Aorta (tissue), 5 donors: Measurements from ENCODE around the gene VAMP3. TPM values are rescaled to one million over a fixed set of nuclear protein-coding genes. Genes with fewer than 3 reads are reported as not detected.
A peak's percentile ranks its signal among the peaks of the same experiment; 100 is the strongest.

Experiments
- ATAC-seq: fragments of 200-7000 bp; cut with Tn5 transposase; one replicate; pipeline ENCODE4 v1.9.1; 2022; ENCODE audit warnings: moderate library complexity; ENCODE audit not compliant: low FRiP score
- DNase-seq, 2 donors: peaks; one replicate each; pipeline ENCODE4 v3.0.0-alpha.2; 2020
- H3K27ac ChIP-seq, 2 donors: one replicate each; pipeline ENCODE4 v1.5.1; 2013; ENCODE audit warnings: low read length in 2 of 2, mild to moderate bottlenecking in 2 of 2, moderate library complexity in 2 of 2, control low read depth in 1 of 2, inconsistent platforms in 1 of 2, low read depth in 1 of 2
- H3K27me3 ChIP-seq, 2 donors: one replicate each; pipeline ENCODE4 v1.6.1; 2013; ENCODE audit warnings: control low read depth in 1 of 2, low read length in 1 of 2, mild to moderate bottlenecking in 1 of 2, moderate library complexity in 1 of 2; ENCODE audit not compliant: insufficient read depth in 2 of 2, control insufficient read depth in 1 of 2
- H3K36me3 ChIP-seq, 2 donors: one replicate each; pipeline ENCODE4 v1.6.1; 2013; ENCODE audit warnings: control low read depth in 1 of 2, low read length in 1 of 2, mild to moderate bottlenecking in 1 of 2; ENCODE audit not compliant: insufficient read depth in 2 of 2, control insufficient read depth in 1 of 2
- H3K4me1 ChIP-seq, 2 donors: one replicate each; pipeline ENCODE4 v1.6.1; 2013; ENCODE audit warnings: low read length in 2 of 2, control low read depth in 1 of 2, mild to moderate bottlenecking in 1 of 2, moderate library complexity in 1 of 2; ENCODE audit not compliant: insufficient read depth in 2 of 2, control insufficient read depth in 1 of 2
- H3K4me3 ChIP-seq, 2 donors: one replicate each; pipeline ENCODE4 v1.5.1; 2013; ENCODE audit warnings: low read length in 2 of 2, control low read depth in 1 of 2, mild to moderate bottlenecking in 1 of 2
- H3K9me3 ChIP-seq: one replicate; pipeline ENCODE4 v1.6.1; 2013; ENCODE audit warnings: mild to moderate bottlenecking, low read length; ENCODE audit not compliant: control insufficient read depth
- WGBS, 2 donors: extraction: QIAGEN DNeasy Blood & Tissue Kit; methylation state at CpG; one replicate each; pipeline ENCODE4 v1.1.7; 2013; 5-methylcytosine and 5-hydroxymethylcytosine counted together
- intact Hi-C, 2 donors: fragments of 100-400 bp; cut with DNase I; formaldehyde crosslinking; loops; one replicate each; pipeline versions ENCODE4 v1.14.2 to v1.15.0; 2022
- polyA plus RNA-seq, 2 donors: library from polyadenylated mRNA; stranded (reverse); fragments of 200-250 nt; gene quantifications; one replicate each; pipeline ENCODE4 v1.2.3, GENCODE V29; 2013
- total RNA-seq, 2 donors: library from RNA; stranded (reverse); fragmentation: NEBNext Ultra II Directional; extraction: Animal tissue kit (Norgen Biotek cat#: 25700); gene quantifications; one replicate each; pipeline ENCODE4 v1.2.1, GENCODE V29; 2021
- donor health status: healthy with polysubstance abuse.
- donor health status: Bipolar disorder and iron deficiency.
- donor health status: DM: no; HTN: no; CAD: no.
- donor health status: DM: no; HTN: no; CAD: no.
- donor health status: DM: yes; HTN: yes; CAD: no.

VAMP3 gene
- total and polyA plus RNA-seq, 4 donors = 95.8 to 141 (median 109) TPM

GRCh38 chr1:7738044-7738443, 33.1 kb upstream of the VAMP3 start:
- WGBS, 2 donors = 92 to 93% methylated on average over 6 of the region's 6 CpGs
- H3K4me1 ChIP-seq = no peaks in the 10 kb centered on the region
- H3K4me3 ChIP-seq = no peak overlapping the region
- H3K27me3 ChIP-seq = no peaks in the 10 kb centered on the region
- H3K9me3 ChIP-seq = no peaks in the 10 kb centered on the region
- no peak overlapping the region for H3K27ac ChIP-seq
- ATAC-seq = no peak
- intact Hi-C loops = no loop called here
- H3K36me3 ChIP-seq = no peaks in the 10 kb centered on the region
- no peak for DNase-seq

GRCh38 chr1:7743346-7743745, 27.8 kb upstream of the VAMP3 start:
- ATAC-seq (no peak), DNase-seq (no peak)
- WGBS, 2 donors = 84 to 94% methylated on average over 6 of the region's 6 CpGs
- Histone ChIP-seq H3K27me3 (no peaks in the 10 kb centered on the region), H3K4me3 (no peak overlapping the region), H3K9me3 (no peaks in the 10 kb centered on the region), H3K36me3 (no peaks in the 10 kb centered on the region), H3K27ac (no peak overlapping the region), H3K4me1 (no peaks in the 10 kb centered on the region)
- intact Hi-C loops = no loop called here

GRCh38 chr1:7744882-7745281, 26.2 kb upstream of the VAMP3 start:
- Histone ChIP-seq H3K36me3 (no peaks in the 10 kb centered on the region), H3K9me3 (no peaks in the 10 kb centered on the region), H3K4me3 (no peak overlapping the region), H3K27ac (no peak overlapping the region), H3K27me3 (no peaks in the 10 kb centered on the region), H3K4me1 (no peaks in the 10 kb centered on the region)
- intact Hi-C loops = no loop called here
- 96 to 98% methylated on average over 9 of the region's 9 CpGs for WGBS, 2 donors
- no peak for ATAC-seq
- no peak for DNase-seq

- ATAC-seq = no peak
- 92 to 93% methylated on average over 10 of the region's 10 CpGs for WGBS, 2 donors
- intact Hi-C loops = no loop called here
Measured at GRCh38 chr1:7745783-7746182, 25.3 kb upstream of the VAMP3 start.

GRCh38 chr1:7747605-7748004, 23.5 kb upstream of the VAMP3 start:
- 94% methylated on average over 5 of the region's 5 CpGs for WGBS, 2 donors
- intact Hi-C loops = no loop called here
- Histone ChIP-seq H3K4me1 (no peaks in the 10 kb centered on the region), H3K27me3 (no peaks in the 10 kb centered on the region), H3K36me3 (no peaks in the 10 kb centered on the region), H3K4me3 (no peak overlapping the region), H3K9me3 (no peaks in the 10 kb centered on the region), H3K27ac (no peak overlapping the region)
- ATAC-seq = no peak
- no peak for DNase-seq

More at GRCh38 chr1:7745783-7746182, 25.3 kb upstream of the VAMP3 start:
- Histone ChIP-seq H3K9me3 (no peaks in the 10 kb centered on the region), H3K4me1 (no peaks in the 10 kb centered on the region), H3K27ac (no peak overlapping the region), H3K27me3 (no peaks in the 10 kb centered on the region), H3K4me3 (no peak overlapping the region), H3K36me3 (no peaks in the 10 kb centered on the region)
- no peak for DNase-seq

- no peak overlapping the region for H3K4me3 ChIP-seq
- no peaks in the 10 kb centered on the region for H3K27me3 ChIP-seq
- no peaks in the 10 kb centered on the region for H3K36me3 ChIP-seq
- intact Hi-C loops = no loop called here
- ATAC-seq (no peak), DNase-seq (no peak)
- H3K9me3 ChIP-seq = no peaks in the 10 kb centered on the region
- peaks cover 0 to 1% of the 10 kb centered on the region in 2 donors for H3K4me1 ChIP-seq
- WGBS, 2 donors = 53 to 56% methylated on average over 5 of the region's 5 CpGs
- H3K27ac ChIP-seq = no peak overlapping the region
Measured at GRCh38 chr1:7749126-7749525, 22.0 kb upstream of the VAMP3 start.

- intact Hi-C loops = no loop called here
Measured at GRCh38 chr1:7751174-7751573, 19.9 kb upstream of the VAMP3 start.

GRCh38 chr1:7752512-7753417, 18.3 kb upstream of the VAMP3 start:
- DNase-seq = peak in 1 of 2 donors; percentile 56
- Histone ChIP-seq H3K27ac (no peak overlapping the region), H3K4me1 (peaks cover 0 to 1% of the 10 kb centered on the region in 2 donors), H3K9me3 (no peaks in the 10 kb centered on the region), H3K36me3 (no peaks in the 10 kb centered on the region), H3K27me3 (no peaks in the 10 kb centered on the region), H3K4me3 (peak overlapping the region; percentile 53 to 64)
- 32% methylated on average over 18 of the region's 18 CpGs for WGBS, 2 donors
- intact Hi-C loops = loop anchor here (1.0 kb wide), 1 partner anchor 84 kb away; no protein-coding TSS in a partner anchor
- ATAC-seq = peak; percentile 76

More at GRCh38 chr1:7751174-7751573, 19.9 kb upstream of the VAMP3 start:
- 89 to 92% methylated on average over 11 of the region's 11 CpGs for WGBS, 2 donors
- ATAC-seq (no peak), DNase-seq (no peak)
- Histone ChIP-seq H3K27me3 (no peaks in the 10 kb centered on the region), H3K4me3 (no peak overlapping the region), H3K4me1 (peaks cover 0 to 1% of the 10 kb centered on the region in 2 donors), H3K27ac (no peak overlapping the region), H3K36me3 (no peaks in the 10 kb centered on the region), H3K9me3 (no peaks in the 10 kb centered on the region)

GRCh38 chr1:7753641-7754040, 17.5 kb upstream of the VAMP3 start:
- 87% methylated on average over 3 of the region's 3 CpGs for WGBS, 2 donors
- intact Hi-C loops = no loop called here
- no peak overlapping the region for H3K4me3 ChIP-seq
- no peaks in the 10 kb centered on the region for H3K27me3 ChIP-seq
- H3K9me3 ChIP-seq = no peaks in the 10 kb centered on the region
- DNase-seq (no peak), ATAC-seq (no peak)
- peaks cover 0 to 1% of the 10 kb centered on the region in 2 donors for H3K4me1 ChIP-seq
- no peak overlapping the region for H3K27ac ChIP-seq
- no peaks in the 10 kb centered on the region for H3K36me3 ChIP-seq
